Measurements from ENCODE around the gene SPHKAP.

DNA sequence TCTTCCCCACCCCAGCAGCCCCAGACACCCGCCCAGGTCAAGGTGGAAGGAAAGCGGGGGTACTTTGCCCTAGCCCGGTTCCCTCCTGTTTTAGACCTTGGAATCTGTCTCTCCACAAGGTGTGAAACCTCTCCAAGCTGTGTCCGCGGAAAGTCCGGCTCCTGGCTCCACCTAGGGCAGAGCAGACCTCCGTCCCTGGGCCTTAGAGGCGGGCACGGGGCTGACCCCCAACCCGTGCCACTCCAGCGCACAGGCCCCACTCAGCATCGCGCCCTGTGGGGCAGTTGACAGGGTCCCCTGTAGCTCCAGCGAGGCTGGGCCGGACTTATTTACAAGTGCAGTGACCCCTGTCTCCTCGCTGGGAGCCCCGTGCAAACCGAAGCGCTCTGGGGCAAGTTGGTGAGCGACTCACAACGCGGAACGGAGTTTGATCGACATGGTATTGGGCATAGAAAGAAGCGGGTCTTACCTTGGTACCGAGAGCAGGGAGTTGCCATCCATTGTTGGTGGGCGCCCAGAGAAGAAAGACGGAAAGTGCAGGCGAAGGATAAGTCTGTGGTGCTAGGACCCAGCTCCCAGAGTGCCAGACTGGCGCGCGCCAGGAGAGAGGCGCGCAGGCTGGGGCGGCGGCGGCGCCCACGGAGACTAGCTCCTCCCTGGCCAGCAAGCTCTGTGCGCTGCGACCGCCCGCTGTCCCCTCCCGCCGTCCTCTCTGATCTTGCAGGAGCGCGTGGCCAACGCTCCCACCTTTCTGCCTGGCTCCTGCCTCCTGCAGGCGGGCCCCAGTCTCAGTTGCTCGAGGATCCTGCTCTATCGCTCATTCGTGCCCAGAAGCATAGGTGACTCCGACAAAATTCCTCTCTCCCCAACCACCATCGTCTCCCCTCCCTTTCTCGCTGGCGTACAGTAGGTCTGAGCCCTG is at the start of gene SPHKAP:
- TF ChIP-seq POLR2AphosphoS5 (IDR thresholded peaks at IDR 0.05): no peak
- TF ChIP-seq, protein P1, sequence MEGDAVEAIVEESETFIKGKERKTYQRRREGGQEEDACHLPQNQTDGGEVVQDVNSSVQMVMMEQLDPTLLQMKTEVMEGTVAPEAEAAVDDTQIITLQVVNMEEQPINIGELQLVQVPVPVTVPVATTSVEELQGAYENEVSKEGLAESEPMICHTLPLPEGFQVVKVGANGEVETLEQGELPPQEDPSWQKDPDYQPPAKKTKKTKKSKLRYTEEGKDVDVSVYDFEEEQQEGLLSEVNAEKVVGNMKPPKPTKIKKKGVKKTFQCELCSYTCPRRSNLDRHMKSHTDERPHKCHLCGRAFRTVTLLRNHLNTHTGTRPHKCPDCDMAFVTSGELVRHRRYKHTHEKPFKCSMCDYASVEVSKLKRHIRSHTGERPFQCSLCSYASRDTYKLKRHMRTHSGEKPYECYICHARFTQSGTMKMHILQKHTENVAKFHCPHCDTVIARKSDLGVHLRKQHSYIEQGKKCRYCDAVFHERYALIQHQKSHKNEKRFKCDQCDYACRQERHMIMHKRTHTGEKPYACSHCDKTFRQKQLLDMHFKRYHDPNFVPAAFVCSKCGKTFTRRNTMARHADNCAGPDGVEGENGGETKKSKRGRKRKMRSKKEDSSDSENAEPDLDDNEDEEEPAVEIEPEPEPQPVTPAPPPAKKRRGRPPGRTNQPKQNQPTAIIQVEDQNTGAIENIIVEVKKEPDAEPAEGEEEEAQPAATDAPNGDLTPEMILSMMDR (IDR thresholded peaks at IDR 0.05): no peak
- no peak for TF ChIP-seq POLR2A (IDR thresholded peaks at IDR 0.05)

Data from transverse colon (tissue), 4 donors.